A549 (cell line): ENCODE data around the gene PELI2. TPM values are rescaled to one million over a fixed set of nuclear protein-coding genes. Genes with fewer than 3 reads are reported as not detected.

ENCODE experiments used
- ATAC-seq, 2 experiments: fragments of 200-7000 bp in 1 of 2; fragments of >200 bp in 1 of 2; cut with Nextera tagmentation in 1 of 2; cut with Tn5 transposase in 1 of 2; 3 replicates each; pipeline versions ENCODE4 v1.8.0 to v1.9.1; 2018 to 2020; ENCODE audit warnings: mild to moderate bottlenecking in 1 of 2, moderate library complexity in 1 of 2
- CTCF ChIA-PET: fragments of 300-600 bp; sonication (Branson Sonifier 250); formaldehyde crosslinking; extraction: SDS; loops from one replicate; lab custom pipeline; 2021; ENCODE audit warnings: antibody characterized with exemption, inconsistent platforms; lab: Yijun Ruan, JAX
- POLR2A ChIA-PET: fragments of 350-600 bp; formaldehyde crosslinking; extraction: SDS; loops from one replicate; lab custom pipeline; 2021; ENCODE audit warnings: antibody characterized with exemption, inconsistent platforms; lab: Yijun Ruan, JAX
- DNase-seq, 2 experiments: peaks; one replicate each; pipeline versions ENCODE4 v3.0.0 to v3.0.0-alpha.2; 2011 to 2016; ENCODE audit warnings: low read depth in 1 of 2, low spot score in 1 of 2
- FAIRE-seq: peaks from 2 replicates; lab custom pipeline; 2011; peaks lifted over from hg19 to GRCh38; lab: Jason Lieb, UNC
- H3K27ac ChIP-seq, 2 experiments: fragments of >200 bp; sonication (Bioruptor Twin); formaldehyde crosslinking; 3 replicates each; pipeline ENCODE4 v1.5.1; 2016 to 2017
- H3K4me1 ChIP-seq: fragments of >200 bp; sonication (Bioruptor Twin); formaldehyde crosslinking; 3 replicates; pipeline ENCODE4 v1.6.1; 2016
- H3K4me2 ChIP-seq: fragments of >200 bp; sonication (Bioruptor Twin); formaldehyde crosslinking; 3 replicates; pipeline ENCODE4 v1.6.1; 2016
- H3K4me3 ChIP-seq: fragments of >200 bp; sonication (Bioruptor Twin); formaldehyde crosslinking; 3 replicates; pipeline ENCODE4 v1.5.1; 2016
- H3K9me3 ChIP-seq: fragments of >200 bp; sonication (Bioruptor Twin); formaldehyde crosslinking; 3 replicates; pipeline ENCODE4 v1.6.1; 2016
- CBX2 ChIP-seq: fragments of 200-600 bp; sonication (generic); IDR thresholded peaks from 2 replicates; pipeline ENCODE4 v1.6.1; 2016; ENCODE audit warnings: low read depth, mild to moderate bottlenecking, borderline replicate concordance
- CHD2 ChIP-seq: fragments of 150-350 bp; IDR thresholded peaks from 2 replicates; pipeline ENCODE4 v1.6.1; 2014; ENCODE audit warnings: low read length; ENCODE audit not compliant: partially characterized antibody
- CHD4 ChIP-seq: fragments of 200-600 bp; sonication (generic); IDR thresholded peaks from 2 replicates; pipeline ENCODE4 v1.6.1; 2016; ENCODE audit warnings: antibody characterized with exemption, mild to moderate bottlenecking, borderline replicate concordance
- EHF ChIP-seq: fragments of 250-450 bp; sonication (Bioruptor Pico); IDR thresholded peaks from 2 replicates; pipeline ENCODE4 v1.5.0; 2020; ENCODE audit warnings: mild to moderate bottlenecking
- EP300 ChIP-seq, 2 experiments: fragments of >200 bp; sonication (Bioruptor Twin); formaldehyde crosslinking; IDR thresholded peaks; 2 replicates in 1 of 2; 3 replicates in 1 of 2; pipeline ENCODE4 v1.6.1; 2016 to 2017
- FOSB ChIP-seq: fragments of 250-450 bp; sonication (Bioruptor Pico); IDR thresholded peaks from 2 replicates; pipeline ENCODE4 v1.5.0; 2020; ENCODE audit warnings: mild to moderate bottlenecking, moderate library complexity
- FOXS1 ChIP-seq: fragments of 250-450 bp; sonication (Bioruptor Pico); IDR thresholded peaks from 2 replicates; pipeline ENCODE4 v1.5.0; 2020; ENCODE audit warnings: mild to moderate bottlenecking, moderate library complexity
- GATA3 ChIP-seq: IDR thresholded peaks from 2 replicates; pipeline ENCODE4 v1.6.1; 2012; ENCODE audit warnings: borderline replicate concordance
- HOXA7 ChIP-seq: fragments of 250-450 bp; sonication (Bioruptor Pico); IDR thresholded peaks from 2 replicates; pipeline ENCODE4 v1.5.0; 2020; ENCODE audit warnings: mild to moderate bottlenecking, moderate library complexity
- HOXB13 ChIP-seq: fragments of 250-450 bp; sonication (Bioruptor Pico); IDR thresholded peaks from 2 replicates; pipeline ENCODE4 v1.5.0; 2020; ENCODE audit warnings: low read depth, mild to moderate bottlenecking, moderate library complexity
- HOXB5 ChIP-seq: fragments of 250-450 bp; sonication (Bioruptor Pico); IDR thresholded peaks from 2 replicates; pipeline ENCODE4 v1.5.0; 2020; ENCODE audit warnings: mild to moderate bottlenecking, moderate library complexity
- KDM1A ChIP-seq: fragments of 200-600 bp; sonication (generic); IDR thresholded peaks from 2 replicates; pipeline ENCODE4 v1.6.1; 2016; ENCODE audit warnings: low read depth, mild to moderate bottlenecking
- MAFK ChIP-seq: fragments of 450-650 bp; IDR thresholded peaks from 2 replicates; pipeline ENCODE4 v1.6.1; 2014; ENCODE audit not compliant: partially characterized antibody
- MAZ ChIP-seq: fragments of 150-350 bp; IDR thresholded peaks from 2 replicates; pipeline ENCODE4 v1.6.1; 2014; ENCODE audit warnings: antibody characterized with exemption, low read depth, low read length, borderline replicate concordance
- NR3C1 ChIP-seq: fragments of >200 bp; sonication (Bioruptor Twin); formaldehyde crosslinking; IDR thresholded peaks from 3 replicates; pipeline ENCODE4 v1.6.1; 2017
- POLR2AphosphoS2 ChIP-seq: conservative IDR thresholded peaks from 2 replicates; pipeline ENCODE4 v1.6.1; 2012; ENCODE audit warnings: low read length, improper control_type of control experiment, inconsistent platforms
- RAD21 ChIP-seq, 2 experiments: fragments of >200 bp in 1 of 2; sonication (Bioruptor Twin) in 1 of 2; formaldehyde crosslinking in 1 of 2; IDR thresholded peaks in 1 of 2; conservative IDR thresholded peaks in 1 of 2; 2 replicates in 1 of 2; 3 replicates in 1 of 2; pipeline ENCODE4 v1.6.1; 2012 to 2018; ENCODE audit warnings: inconsistent platforms in 1 of 2
- SREBF2 ChIP-seq: fragments of 450-650 bp; IDR thresholded peaks from 2 replicates; pipeline ENCODE4 v1.6.1; 2014; ENCODE audit warnings: mild to moderate bottlenecking, moderate library complexity
- TFCP2L1 ChIP-seq: fragments of 250-450 bp; sonication (Bioruptor Pico); IDR thresholded peaks from 2 replicates; pipeline ENCODE4 v1.5.0; 2021; ENCODE audit warnings: mild to moderate bottlenecking
- ZC3H11A ChIP-seq: fragments of 450-650 bp; IDR thresholded peaks from 2 replicates; pipeline ENCODE4 v1.6.1; 2014; ENCODE audit warnings: antibody characterized with exemption, mild to moderate bottlenecking
- ZFP36 ChIP-seq: fragments of 450-650 bp; IDR thresholded peaks from 2 replicates; pipeline ENCODE4 v1.6.1; 2014; ENCODE audit warnings: borderline replicate concordance; ENCODE audit not compliant: partially characterized antibody
- ZSCAN20 ChIP-seq: fragments of 250-450 bp; sonication (Bioruptor Pico); IDR thresholded peaks from 2 replicates; pipeline ENCODE4 v1.8.0; 2022; ENCODE audit warnings: mild to moderate bottlenecking, moderate library complexity
- WGBS: methylation state at CpG from one replicate; pipeline ENCODE4 v1.1.6; 2017; ENCODE audit errors: missing lambda C conversion rate; 5-methylcytosine and 5-hydroxymethylcytosine counted together
- polyA plus RNA-seq, 4 experiments: library from polyadenylated mRNA; depleted of rRNA in 3 of 4; stranded (reverse); fragments of >200 nt; fragmentation: RNase III in 1 of 4; extraction: RNeasy Plus Mini Kit Qiagen cat#74134 plus additional on column Dnase treatment in 1 of 4; gene quantifications; 2 replicates in 3 of 4; 3 replicates in 1 of 4; pipeline ENCODE4 v1.2.3, GENCODE V29; 2011 to 2017
- TF ChIP-seq, protein P1 (sequence below): fragments of >200 bp; sonication (Bioruptor Twin); formaldehyde crosslinking; IDR thresholded peaks from 2 replicates; pipeline ENCODE4 v1.6.1; 2016
- TF ChIP-seq, protein P2 (sequence below): IDR thresholded peaks from 2 replicates; pipeline ENCODE4 v1.6.1; 2012
- TF ChIP-seq, protein P3 (sequence below): fragments of >200 bp; sonication (Bioruptor Twin); formaldehyde crosslinking; IDR thresholded peaks from 3 replicates; pipeline ENCODE4 v1.5.1; 2016
- TF ChIP-seq, protein P4 (sequence below): fragments of 450-650 bp; IDR thresholded peaks from 2 replicates; pipeline ENCODE4 v1.6.1; 2014; ENCODE audit warnings: antibody characterized with exemption
- TF ChIP-seq, protein P5 (sequence below): fragments of >200 bp; sonication (Bioruptor Twin); formaldehyde crosslinking; IDR thresholded peaks from 3 replicates; pipeline ENCODE4 v1.6.1; 2016
- TF ChIP-seq, protein P6 (sequence below): fragments of 250-450 bp; sonication (Bioruptor Pico); IDR thresholded peaks from 2 replicates; pipeline ENCODE4 v1.5.0; 2020; ENCODE audit warnings: low read depth, mild to moderate bottlenecking, moderate library complexity
- TF ChIP-seq, protein P7 (sequence below): fragments of 250-450 bp; sonication (Bioruptor Pico); IDR thresholded peaks from 2 replicates; pipeline ENCODE4 v1.5.0; 2021; ENCODE audit warnings: mild to moderate bottlenecking, moderate library complexity, borderline replicate concordance

PELI2 gene
- polyA plus RNA-seq, 2 of the 4 experiments (the other 2 are of a cell fraction), result 0.93 to 7.2 TPM

DNA sequence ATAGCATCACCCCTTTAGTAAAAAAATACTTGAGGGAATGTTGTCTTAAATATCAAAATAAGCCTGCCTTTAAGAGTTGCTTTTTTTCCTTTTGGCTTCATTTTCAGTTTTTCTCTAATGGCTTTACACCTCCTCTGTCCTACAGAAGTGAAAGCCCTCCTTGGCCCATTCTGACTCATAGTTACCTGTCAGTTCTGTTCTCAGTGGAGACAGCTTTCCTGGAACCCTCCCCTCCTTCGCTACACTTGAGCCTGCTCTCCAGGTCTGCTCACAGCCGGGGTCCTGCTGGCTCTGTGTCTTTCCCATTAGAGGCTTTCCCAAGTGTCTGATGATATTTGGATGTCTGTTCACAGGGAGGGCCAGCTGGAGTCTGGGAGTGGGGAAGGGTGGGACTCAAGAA, 84.0 kb downstream of the PELI2 start:
- WGBS, result 51% methylated on average over 2 of the region's 2 CpGs
- DNase-seq, result no peak
- peaks cover 5% of the 10 kb centered on the region; the same call in 1 of the 3 replicates for H3K9me3 ChIP-seq
- POLR2A ChIA-PET, result no interaction called here
- CTCF ChIA-PET, result interaction anchor here (1.6 kb wide), 1 partner anchor 13 kb away, joined by 4 read pairs; no protein-coding TSS in a partner anchor
- TF ChIP-seq KDM1A (no peak), HOXB5 (CRISPR knock-in tag) (no peak), NR3C1 (no peak), HOXB13 (no peak), EHF (no peak), FOXS1 (CRISPR knock-in tag) (no peak), SREBF2 (no peak), GATA3 (no peak), MAFK (no peak), RAD21 (conservative IDR thresholded peaks at IDR 0.05 in 1 of 2, IDR thresholded peaks at IDR 0.05 in 1 of 2) (no peak), CHD4 (no peak), TFCP2L1 (CRISPR knock-in tag) (no peak), ZC3H11A (no peak)
- TF ChIP-seq, protein P1, sequence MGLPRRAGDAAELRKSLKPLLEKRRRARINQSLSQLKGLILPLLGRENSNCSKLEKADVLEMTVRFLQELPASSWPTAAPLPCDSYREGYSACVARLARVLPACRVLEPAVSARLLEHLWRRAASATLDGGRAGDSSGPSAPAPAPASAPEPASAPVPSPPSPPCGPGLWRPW, result no peak
- TF ChIP-seq, protein P2, sequence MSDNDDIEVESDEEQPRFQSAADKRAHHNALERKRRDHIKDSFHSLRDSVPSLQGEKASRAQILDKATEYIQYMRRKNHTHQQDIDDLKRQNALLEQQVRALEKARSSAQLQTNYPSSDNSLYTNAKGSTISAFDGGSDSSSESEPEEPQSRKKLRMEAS, result no peak
- TF ChIP-seq, protein P3, sequence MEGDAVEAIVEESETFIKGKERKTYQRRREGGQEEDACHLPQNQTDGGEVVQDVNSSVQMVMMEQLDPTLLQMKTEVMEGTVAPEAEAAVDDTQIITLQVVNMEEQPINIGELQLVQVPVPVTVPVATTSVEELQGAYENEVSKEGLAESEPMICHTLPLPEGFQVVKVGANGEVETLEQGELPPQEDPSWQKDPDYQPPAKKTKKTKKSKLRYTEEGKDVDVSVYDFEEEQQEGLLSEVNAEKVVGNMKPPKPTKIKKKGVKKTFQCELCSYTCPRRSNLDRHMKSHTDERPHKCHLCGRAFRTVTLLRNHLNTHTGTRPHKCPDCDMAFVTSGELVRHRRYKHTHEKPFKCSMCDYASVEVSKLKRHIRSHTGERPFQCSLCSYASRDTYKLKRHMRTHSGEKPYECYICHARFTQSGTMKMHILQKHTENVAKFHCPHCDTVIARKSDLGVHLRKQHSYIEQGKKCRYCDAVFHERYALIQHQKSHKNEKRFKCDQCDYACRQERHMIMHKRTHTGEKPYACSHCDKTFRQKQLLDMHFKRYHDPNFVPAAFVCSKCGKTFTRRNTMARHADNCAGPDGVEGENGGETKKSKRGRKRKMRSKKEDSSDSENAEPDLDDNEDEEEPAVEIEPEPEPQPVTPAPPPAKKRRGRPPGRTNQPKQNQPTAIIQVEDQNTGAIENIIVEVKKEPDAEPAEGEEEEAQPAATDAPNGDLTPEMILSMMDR, result no peak
- TF ChIP-seq, protein P4, sequence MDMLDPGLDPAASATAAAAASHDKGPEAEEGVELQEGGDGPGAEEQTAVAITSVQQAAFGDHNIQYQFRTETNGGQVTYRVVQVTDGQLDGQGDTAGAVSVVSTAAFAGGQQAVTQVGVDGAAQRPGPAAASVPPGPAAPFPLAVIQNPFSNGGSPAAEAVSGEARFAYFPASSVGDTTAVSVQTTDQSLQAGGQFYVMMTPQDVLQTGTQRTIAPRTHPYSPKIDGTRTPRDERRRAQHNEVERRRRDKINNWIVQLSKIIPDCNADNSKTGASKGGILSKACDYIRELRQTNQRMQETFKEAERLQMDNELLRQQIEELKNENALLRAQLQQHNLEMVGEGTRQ, result no peak
- TF ChIP-seq, protein P5, sequence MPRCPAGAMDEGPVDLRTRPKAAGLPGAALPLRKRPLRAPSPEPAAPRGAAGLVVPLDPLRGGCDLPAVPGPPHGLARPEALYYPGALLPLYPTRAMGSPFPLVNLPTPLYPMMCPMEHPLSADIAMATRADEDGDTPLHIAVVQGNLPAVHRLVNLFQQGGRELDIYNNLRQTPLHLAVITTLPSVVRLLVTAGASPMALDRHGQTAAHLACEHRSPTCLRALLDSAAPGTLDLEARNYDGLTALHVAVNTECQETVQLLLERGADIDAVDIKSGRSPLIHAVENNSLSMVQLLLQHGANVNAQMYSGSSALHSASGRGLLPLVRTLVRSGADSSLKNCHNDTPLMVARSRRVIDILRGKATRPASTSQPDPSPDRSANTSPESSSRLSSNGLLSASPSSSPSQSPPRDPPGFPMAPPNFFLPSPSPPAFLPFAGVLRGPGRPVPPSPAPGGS, result no peak
- TF ChIP-seq, protein P6, sequence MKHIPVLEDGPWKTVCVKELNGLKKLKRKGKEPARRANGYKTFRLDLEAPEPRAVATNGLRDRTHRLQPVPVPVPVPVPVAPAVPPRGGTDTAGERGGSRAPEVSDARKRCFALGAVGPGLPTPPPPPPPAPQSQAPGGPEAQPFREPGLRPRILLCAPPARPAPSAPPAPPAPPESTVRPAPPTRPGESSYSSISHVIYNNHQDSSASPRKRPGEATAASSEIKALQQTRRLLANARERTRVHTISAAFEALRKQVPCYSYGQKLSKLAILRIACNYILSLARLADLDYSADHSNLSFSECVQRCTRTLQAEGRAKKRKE (CRISPR knock-in tag), result no peak
- TF ChIP-seq, all 56 proteins: peak for 0
- ATAC-seq, result no peak
- FAIRE-seq, result no peak
- H3K4me1 ChIP-seq, result peaks cover 37% of the 10 kb centered on the region
- H3K27ac ChIP-seq, result no peak overlapping the region
- H3K4me2 ChIP-seq, result no peak overlapping the region
- H3K4me3 ChIP-seq, result no peak overlapping the region

DNA sequence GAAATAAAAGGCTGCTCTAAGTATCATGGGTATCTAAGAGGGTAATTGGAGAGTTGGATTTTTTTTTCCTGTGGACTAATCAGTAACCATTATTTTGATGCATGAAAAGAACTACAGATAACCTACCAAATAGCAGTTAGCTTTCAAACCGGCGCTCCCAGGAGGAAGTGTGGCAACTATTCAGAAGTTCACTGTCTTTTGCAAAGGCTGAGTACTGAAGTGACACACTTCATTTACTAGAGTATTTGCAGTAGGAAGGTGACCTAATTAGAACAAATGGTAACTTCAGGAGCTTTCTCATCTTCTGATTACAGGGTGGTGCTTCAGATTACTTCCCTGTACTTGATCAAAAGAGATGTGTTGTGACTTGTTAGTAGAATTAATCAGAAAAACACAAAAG, 87.7 kb downstream of the PELI2 start:
- peak overlapping the region; percentile 15; the same call in 1 of the 3 replicates for H3K4me2 ChIP-seq
- WGBS, result 58% methylated on average over 2 of the region's 2 CpGs
- CTCF ChIA-PET, result interaction anchor here (0.7 kb wide), 1 partner anchor 335 kb away, joined by 3 read pairs; no protein-coding TSS in a partner anchor
- TF ChIP-seq HOXA7 (CRISPR knock-in tag) (no peak), EP300 (IDR thresholded peaks at IDR 0.05) (no peak), CBX2 (no peak), MAZ (no peak), FOSB (no peak), CHD4 (no peak), POLR2AphosphoS2 (no peak), KDM1A (no peak), GATA3 (no peak), ZSCAN20 (CRISPR knock-in tag) (no peak), CHD2 (no peak), ZFP36 (no peak)
- TF ChIP-seq, protein P5, result no peak
- TF ChIP-seq, protein P7, sequence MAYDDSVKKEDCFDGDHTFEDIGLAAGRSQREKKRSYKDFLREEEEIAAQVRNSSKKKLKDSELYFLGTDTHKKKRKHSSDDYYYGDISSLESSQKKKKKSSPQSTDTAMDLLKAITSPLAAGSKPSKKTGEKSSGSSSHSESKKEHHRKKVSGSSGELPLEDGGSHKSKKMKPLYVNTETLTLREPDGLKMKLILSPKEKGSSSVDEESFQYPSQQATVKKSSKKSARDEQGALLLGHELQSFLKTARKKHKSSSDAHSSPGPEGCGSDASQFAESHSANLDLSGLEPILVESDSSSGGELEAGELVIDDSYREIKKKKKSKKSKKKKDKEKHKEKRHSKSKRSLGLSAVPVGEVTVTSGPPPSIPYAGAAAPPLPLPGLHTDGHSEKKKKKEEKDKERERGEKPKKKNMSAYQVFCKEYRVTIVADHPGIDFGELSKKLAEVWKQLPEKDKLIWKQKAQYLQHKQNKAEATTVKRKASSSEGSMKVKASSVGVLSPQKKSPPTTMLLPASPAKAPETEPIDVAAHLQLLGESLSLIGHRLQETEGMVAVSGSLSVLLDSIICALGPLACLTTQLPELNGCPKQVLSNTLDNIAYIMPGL (CRISPR knock-in tag), result no peak

More for the DNA sequence above, 87.7 kb downstream of the PELI2 start:
- FAIRE-seq, result no peak
- no peak for ATAC-seq
- Histone ChIP-seq H3K9me3 (peaks cover 5% of the 10 kb centered on the region; the same call in 1 of the 3 replicates), H3K27ac (no peak overlapping the region), H3K4me1 (peaks cover 16% of the 10 kb centered on the region; the same call in 2 of the 3 replicates), H3K4me3 (no peak overlapping the region)
- DNase-seq, result no peak
- POLR2A ChIA-PET, result no interaction called here
